ENCODE results near the gene PRH2.

PRH2 gene

GRCh38 chr12:10960211-10960610, 31.2 kb downstream of the PRH2 start:
- no peak for DNase-seq (ENCODE audit: low spot score)

GRCh38 chr12:10965476-10965875, 36.4 kb downstream of the PRH2 start:
- no peak for DNase-seq (ENCODE audit: low spot score)

- DNase-seq (ENCODE audit: low spot score) = no peak
Measured at GRCh38 chr12:10966314-10966713, 37.3 kb downstream of the PRH2 start.

GRCh38 chr12:10967409-10967808, 38.4 kb downstream of the PRH2 start:
- no peak for DNase-seq (ENCODE audit: low spot score)

GRCh38 chr12:10968765-10969456, 39.9 kb downstream of the PRH2 start:
- DNase-seq (ENCODE audit: low spot score) = no peak

- DNase-seq (ENCODE audit: low spot score) = no peak
Measured at GRCh38 chr12:10974965-10975364, 45.9 kb downstream of the PRH2 start.

- DNase-seq (ENCODE audit: low spot score) = no peak
Measured at GRCh38 chr12:10982244-10982643, 53.2 kb downstream of the PRH2 start.
